Panc1 (cell line): ENCODE measurements around the gene PALB2. TPM values are rescaled to one million over a fixed set of nuclear protein-coding genes. Genes with fewer than 3 reads are reported as not detected.

ENCODE experiments used
- ATAC-seq: fragments of 200-7000 bp; cut with Tn5 transposase; 2 replicates; pipeline ENCODE4 v1.9.1; 2020; ENCODE audit warnings: mild to moderate bottlenecking, moderate library complexity
- BruUV-seq: library from RNA; stranded (reverse); fragments of 400-500 nt; replicated peaks from 2 replicates; lab custom pipeline; 2021; lab: Mats Ljungman, UMichigan
- CTCF ChIA-PET: fragments of 300-600 bp; sonication (Branson Sonifier 250); formaldehyde crosslinking; loops from one replicate; lab custom pipeline; 2022; ENCODE audit warnings: antibody characterized with exemption; lab: Charles Lee
- POLR2A ChIA-PET: fragments of 300-600 bp; sonication (Branson Sonifier 250); formaldehyde crosslinking; loops from one replicate; lab custom pipeline; 2022; ENCODE audit warnings: antibody characterized with exemption; lab: Charles Lee
- DNase-seq: peaks from one replicate; pipeline ENCODE4 v3.0.0-alpha.2; 2010; ENCODE audit warnings: low read depth, low spot score
- H3K27ac ChIP-seq: 2 replicates; pipeline ENCODE4 v1.5.1; 2011; ENCODE audit warnings: mild to moderate bottlenecking, low read length, inconsistent platforms
- H3K27me3 ChIP-seq: fragments of 200-500 bp; sonication (Bioruptor generic); 2 replicates; pipeline ENCODE4 v1.6.0; 2014; ENCODE audit warnings: low read length, inconsistent platforms; ENCODE audit not compliant: control insufficient read depth, insufficient read depth
- H3K36me3 ChIP-seq: fragments of 200-500 bp; sonication (Bioruptor generic); 2 replicates; pipeline ENCODE4 v1.5.1; 2014; ENCODE audit warnings: inconsistent platforms, mild to moderate bottlenecking, low read length, moderate library complexity; ENCODE audit not compliant: control insufficient read depth, insufficient read depth
- H3K4me1 ChIP-seq: 2 replicates; pipeline ENCODE4 v1.5.1; 2011; ENCODE audit warnings: inconsistent platforms, mild to moderate bottlenecking, low read length, moderate library complexity; ENCODE audit not compliant: control insufficient read depth, insufficient read depth
- H3K4me3 ChIP-seq, 2 experiments: 2 replicates each; pipeline ENCODE4 v1.5.1; 2011 to 2012; ENCODE audit warnings: low read depth in 2 of 2, low read length in 2 of 2, mild to moderate bottlenecking in 2 of 2, inconsistent platforms in 1 of 2, moderate library complexity in 1 of 2
- H3K9me3 ChIP-seq: fragments of 200-500 bp; sonication (Bioruptor generic); 2 replicates; pipeline ENCODE4 v1.5.1; 2014; ENCODE audit warnings: low read depth, mild to moderate bottlenecking, inconsistent platforms, low read length, moderate library complexity; ENCODE audit not compliant: control insufficient read depth, insufficient read depth
- POLR2AphosphoS5 ChIP-seq: IDR thresholded peaks from 2 replicates; pipeline ENCODE4 v1.6.1; 2012; ENCODE audit warnings: mild to moderate bottlenecking, low read depth, low read length, moderate library complexity
- SIN3A ChIP-seq: IDR thresholded peaks from 2 replicates; pipeline ENCODE4 v1.6.1; 2012; ENCODE audit warnings: low read depth, mild to moderate bottlenecking, low read length, moderate library complexity, borderline replicate concordance; ENCODE audit not compliant: insufficient read depth
- TCF7L2 ChIP-seq: IDR thresholded peaks from 2 replicates; pipeline ENCODE4 v1.6.1; 2011; ENCODE audit warnings: mild to moderate bottlenecking, low read depth, low read length, inconsistent platforms
- in situ Hi-C: cut with HindIII; loops from 2 replicates; pipeline ENCODE4 v1.10.0; 2016; ENCODE audit warnings: low sequenced_read_pairs, low pct_unique_long_range_greater_than_20kb
- intact Hi-C: fragments of 100-400 bp; cut with micrococcal nuclease; formaldehyde crosslinking; loops from one replicate; pipeline ENCODE4 v1.10.0; 2022; ENCODE audit not compliant: unreplicated experiment
- total RNA-seq: library from RNA; stranded (reverse); gene quantifications from one replicate; pipeline ENCODE4 v1.2.1, GENCODE V29; 2021; ENCODE audit not compliant: unreplicated experiment
- TF ChIP-seq, protein P1 (sequence below), 2 experiments: IDR thresholded peaks; 2 replicates each; pipeline ENCODE4 v1.6.1; 2011 to 2012; ENCODE audit warnings: low read depth in 2 of 2, control low read depth in 1 of 2, low read length in 1 of 2, mild to moderate bottlenecking in 1 of 2, moderate library complexity in 1 of 2; ENCODE audit not compliant: insufficient read depth in 1 of 2
- TF ChIP-seq, protein P2 (sequence below): fragments of 450-650 bp; IDR thresholded peaks from 2 replicates; pipeline ENCODE4 v1.5.1; 2017; ENCODE audit warnings: mild to moderate bottlenecking

Gene PALB2
- total RNA-seq, 1 experiment from 2014 or later = 21.7 TPM

DNA sequence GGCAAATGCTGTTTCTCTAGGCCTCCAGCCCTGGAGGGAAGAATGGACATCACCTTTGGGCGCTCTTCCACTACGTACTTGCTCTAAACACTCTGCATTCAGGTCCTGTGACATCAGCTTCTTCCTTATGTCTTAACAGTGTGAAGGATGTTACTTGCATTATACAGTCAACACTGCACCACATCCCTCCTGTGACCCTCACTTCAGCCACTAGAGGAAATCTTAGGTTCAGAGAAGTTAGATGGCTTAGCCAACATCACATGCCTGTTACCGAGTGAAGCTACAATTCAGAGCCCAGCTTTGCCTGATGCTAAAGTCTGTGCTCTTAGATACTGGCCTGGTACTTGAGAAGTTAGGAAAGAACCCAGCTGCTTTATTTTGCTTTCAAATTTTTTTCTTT is 65.3 kb downstream of the PALB2 start:
- POLR2A ChIA-PET = no interaction called here

DNA sequence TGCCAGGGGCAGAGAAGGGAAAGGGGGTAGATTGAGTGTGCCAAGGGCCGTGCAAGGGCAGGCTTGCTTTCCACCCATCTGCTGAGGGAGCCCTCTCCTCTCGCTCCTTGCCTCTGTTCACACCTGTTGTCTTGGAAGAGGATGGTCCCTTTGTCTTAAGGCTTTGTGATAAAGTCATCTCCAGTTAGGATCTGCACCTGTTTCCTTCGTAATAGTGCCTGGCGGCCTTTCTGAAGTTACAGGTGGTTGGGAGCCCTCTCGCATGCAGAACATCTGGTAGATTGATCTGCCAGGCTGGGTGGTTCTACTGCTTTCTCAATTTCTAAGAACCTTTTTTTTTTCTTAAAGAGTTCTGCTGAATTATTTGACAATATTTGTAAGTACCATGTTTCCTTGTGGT is 67.3 kb downstream of the PALB2 start:
- CTCF ChIA-PET = no interaction called here

More for the DNA sequence above, 65.3 kb downstream of the PALB2 start:
- H3K4me3 ChIP-seq = no peak overlapping the region
- no TSS peak for BruUV-seq
- DNase-seq = no peak
- no peaks in the 10 kb centered on the region for H3K27me3 ChIP-seq
- no peaks in the 10 kb centered on the region for H3K4me1 ChIP-seq
- CTCF ChIA-PET = interaction anchor here (0.5 to 1.4 kb wide), 3 partner anchors 18 to 151 kb away, joined by 3 read pairs; partner anchors contain the start of genes EARS2 and UBFD1
- H3K9me3 ChIP-seq = no peaks in the 10 kb centered on the region
- TF ChIP-seq SIN3A = no peak
- H3K36me3 ChIP-seq = peaks cover 15% of the 10 kb centered on the region
- ATAC-seq = no peak
- H3K27ac ChIP-seq = no peak overlapping the region
- intact Hi-C loops (no loop called here), in situ Hi-C loops (no loop called here)

DNA sequence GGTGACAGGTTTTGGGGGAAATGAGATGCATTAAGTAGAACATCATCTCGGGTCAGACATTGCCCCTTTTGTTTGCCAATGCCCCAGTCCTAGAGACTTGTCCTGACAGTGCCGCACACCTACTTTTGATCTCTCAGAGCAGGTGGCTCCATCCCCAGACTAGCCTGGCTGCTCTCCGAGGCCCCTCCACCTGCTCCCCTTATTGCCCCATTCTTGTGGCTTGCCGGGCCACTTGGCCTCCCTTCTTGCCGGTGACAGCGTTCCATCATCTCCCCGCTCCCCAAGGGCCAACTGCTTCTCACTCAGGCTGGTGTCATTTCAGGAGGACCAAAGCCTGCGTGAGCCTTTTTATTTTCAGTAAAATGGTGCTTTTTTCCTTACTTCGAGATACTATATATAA is 68.7 kb downstream of the PALB2 start:
- no peak for ATAC-seq
- no peak overlapping the region for H3K4me3 ChIP-seq
- no peaks in the 10 kb centered on the region for H3K9me3 ChIP-seq
- no peaks in the 10 kb centered on the region for H3K27me3 ChIP-seq
- intact Hi-C loops = no loop called here
- CTCF ChIA-PET = no interaction called here
- in situ Hi-C loops = no loop called here
- POLR2A ChIA-PET = no interaction called here
- no TSS peak for BruUV-seq
- no peak for DNase-seq
- no peak overlapping the region for H3K27ac ChIP-seq
- peaks cover 20% of the 10 kb centered on the region for H3K36me3 ChIP-seq
- TF ChIP-seq TCF7L2 = no peak
- no peak for TF ChIP-seq POLR2AphosphoS5
- TF ChIP-seq, protein P1, sequence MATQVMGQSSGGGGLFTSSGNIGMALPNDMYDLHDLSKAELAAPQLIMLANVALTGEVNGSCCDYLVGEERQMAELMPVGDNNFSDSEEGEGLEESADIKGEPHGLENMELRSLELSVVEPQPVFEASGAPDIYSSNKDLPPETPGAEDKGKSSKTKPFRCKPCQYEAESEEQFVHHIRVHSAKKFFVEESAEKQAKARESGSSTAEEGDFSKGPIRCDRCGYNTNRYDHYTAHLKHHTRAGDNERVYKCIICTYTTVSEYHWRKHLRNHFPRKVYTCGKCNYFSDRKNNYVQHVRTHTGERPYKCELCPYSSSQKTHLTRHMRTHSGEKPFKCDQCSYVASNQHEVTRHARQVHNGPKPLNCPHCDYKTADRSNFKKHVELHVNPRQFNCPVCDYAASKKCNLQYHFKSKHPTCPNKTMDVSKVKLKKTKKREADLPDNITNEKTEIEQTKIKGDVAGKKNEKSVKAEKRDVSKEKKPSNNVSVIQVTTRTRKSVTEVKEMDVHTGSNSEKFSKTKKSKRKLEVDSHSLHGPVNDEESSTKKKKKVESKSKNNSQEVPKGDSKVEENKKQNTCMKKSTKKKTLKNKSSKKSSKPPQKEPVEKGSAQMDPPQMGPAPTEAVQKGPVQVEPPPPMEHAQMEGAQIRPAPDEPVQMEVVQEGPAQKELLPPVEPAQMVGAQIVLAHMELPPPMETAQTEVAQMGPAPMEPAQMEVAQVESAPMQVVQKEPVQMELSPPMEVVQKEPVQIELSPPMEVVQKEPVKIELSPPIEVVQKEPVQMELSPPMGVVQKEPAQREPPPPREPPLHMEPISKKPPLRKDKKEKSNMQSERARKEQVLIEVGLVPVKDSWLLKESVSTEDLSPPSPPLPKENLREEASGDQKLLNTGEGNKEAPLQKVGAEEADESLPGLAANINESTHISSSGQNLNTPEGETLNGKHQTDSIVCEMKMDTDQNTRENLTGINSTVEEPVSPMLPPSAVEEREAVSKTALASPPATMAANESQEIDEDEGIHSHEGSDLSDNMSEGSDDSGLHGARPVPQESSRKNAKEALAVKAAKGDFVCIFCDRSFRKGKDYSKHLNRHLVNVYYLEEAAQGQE (IDR thresholded peaks at IDR 0.05; ENCODE audit: insufficient read depth in 1 of 2, low read depth in 2 of 2, low read length in 1 of 2) = no peak
- no peak for TF ChIP-seq SIN3A
- TF ChIP-seq, protein P2, sequence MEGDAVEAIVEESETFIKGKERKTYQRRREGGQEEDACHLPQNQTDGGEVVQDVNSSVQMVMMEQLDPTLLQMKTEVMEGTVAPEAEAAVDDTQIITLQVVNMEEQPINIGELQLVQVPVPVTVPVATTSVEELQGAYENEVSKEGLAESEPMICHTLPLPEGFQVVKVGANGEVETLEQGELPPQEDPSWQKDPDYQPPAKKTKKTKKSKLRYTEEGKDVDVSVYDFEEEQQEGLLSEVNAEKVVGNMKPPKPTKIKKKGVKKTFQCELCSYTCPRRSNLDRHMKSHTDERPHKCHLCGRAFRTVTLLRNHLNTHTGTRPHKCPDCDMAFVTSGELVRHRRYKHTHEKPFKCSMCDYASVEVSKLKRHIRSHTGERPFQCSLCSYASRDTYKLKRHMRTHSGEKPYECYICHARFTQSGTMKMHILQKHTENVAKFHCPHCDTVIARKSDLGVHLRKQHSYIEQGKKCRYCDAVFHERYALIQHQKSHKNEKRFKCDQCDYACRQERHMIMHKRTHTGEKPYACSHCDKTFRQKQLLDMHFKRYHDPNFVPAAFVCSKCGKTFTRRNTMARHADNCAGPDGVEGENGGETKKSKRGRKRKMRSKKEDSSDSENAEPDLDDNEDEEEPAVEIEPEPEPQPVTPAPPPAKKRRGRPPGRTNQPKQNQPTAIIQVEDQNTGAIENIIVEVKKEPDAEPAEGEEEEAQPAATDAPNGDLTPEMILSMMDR = no peak
- no peaks in the 10 kb centered on the region for H3K4me1 ChIP-seq

More for the DNA sequence above, 67.3 kb downstream of the PALB2 start:
- BruUV-seq = no TSS peak
- peaks cover 20% of the 10 kb centered on the region for H3K36me3 ChIP-seq
- intact Hi-C loops (no loop called here), in situ Hi-C loops (no loop called here)
- DNase-seq = no peak
- POLR2A ChIA-PET = no interaction called here
- H3K4me3 ChIP-seq = no peak overlapping the region
- H3K4me1 ChIP-seq = no peaks in the 10 kb centered on the region
- TF ChIP-seq SIN3A (no peak), POLR2AphosphoS5 (no peak), TCF7L2 (no peak)
- TF ChIP-seq, protein P2 = no peak
- TF ChIP-seq, protein P1 (IDR thresholded peaks at IDR 0.05; ENCODE audit: insufficient read depth in 1 of 2, low read depth in 2 of 2, low read length in 1 of 2) = no peak
- H3K27ac ChIP-seq = no peak overlapping the region
- no peaks in the 10 kb centered on the region for H3K27me3 ChIP-seq
- no peak for ATAC-seq
- H3K9me3 ChIP-seq = no peaks in the 10 kb centered on the region
